Activated CD8-positive, alpha-beta memory T cell treated with anti-CD3 and anti-CD28 coated beads for 48 hours (primary cell): Measurements from ENCODE around the gene ZNF814.
"Not testable (repeated sequence)": the region's sequence is repeated elsewhere in the genome, so short reads cannot be mapped to it uniquely, and the experiment has no call there.

Experiments used
- DNase-seq, 3 experiments: peaks; one replicate each; pipeline ENCODE4 v3.0.0-alpha.2; 2020; ENCODE audit warnings: low read depth in 2 of 3, low spot score in 2 of 3

Gene ZNF814

DNA sequence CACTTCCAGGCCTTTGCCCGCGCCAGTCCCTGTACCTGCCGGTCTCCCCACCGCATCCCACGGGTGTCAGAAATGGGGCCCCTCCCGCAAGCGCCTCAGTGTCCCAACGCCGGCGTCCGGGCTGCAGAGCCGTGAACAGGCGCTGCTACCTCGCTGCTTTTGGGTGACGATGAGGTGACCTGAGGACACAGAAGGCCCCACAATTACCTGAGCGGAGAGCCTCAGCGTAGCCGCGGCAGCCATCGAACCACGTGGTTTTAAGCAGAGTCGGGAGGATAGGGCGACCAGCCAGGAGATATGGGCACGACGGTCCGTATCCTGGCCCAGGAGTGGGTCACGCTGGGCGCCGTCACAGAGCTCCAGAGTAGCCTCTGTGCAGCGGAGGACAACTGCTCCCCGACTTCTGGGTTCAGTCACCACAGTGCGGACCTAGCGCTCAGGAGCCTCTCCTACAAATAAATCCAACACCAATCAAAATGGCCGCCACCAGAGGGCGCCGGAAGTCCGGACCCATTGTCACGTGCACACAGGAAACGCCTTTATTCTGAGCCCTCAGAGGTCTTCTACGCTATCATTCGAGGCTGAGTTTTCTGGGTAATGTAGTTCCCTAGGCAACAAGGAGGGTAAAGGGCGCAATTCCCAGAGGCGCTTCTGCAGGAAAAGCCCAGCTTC, at the start of gene ZNF814:
Gene ZNF814, minus strand, starts transcription at position 478 of the 672 bp plus-strand sequence. Its CDS starts 235 bp downstream, at position 243.
- peak; percentile 43 to 64 (median 53) for DNase-seq

DNA sequence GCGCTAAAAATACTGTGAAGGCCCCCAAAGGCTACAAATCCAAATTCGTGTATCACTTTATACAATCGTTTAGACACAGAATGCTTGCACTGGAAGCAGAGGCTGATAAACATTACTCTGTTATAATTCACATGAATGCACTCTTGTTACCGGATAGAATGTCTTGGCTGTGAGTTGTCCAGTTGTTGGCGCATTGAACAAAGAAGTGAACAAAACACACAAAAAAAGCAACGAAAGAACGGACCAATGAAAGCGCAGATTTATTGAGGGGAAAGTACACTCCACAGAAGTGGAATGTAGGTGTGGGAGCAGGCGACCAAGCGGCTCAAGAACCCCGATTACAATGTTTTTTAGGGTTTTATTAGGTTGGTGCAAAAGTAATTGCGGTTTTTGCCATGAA, 46.9 kb upstream of the ZNF814 start:
- DNase-seq, result no peak

DNA sequence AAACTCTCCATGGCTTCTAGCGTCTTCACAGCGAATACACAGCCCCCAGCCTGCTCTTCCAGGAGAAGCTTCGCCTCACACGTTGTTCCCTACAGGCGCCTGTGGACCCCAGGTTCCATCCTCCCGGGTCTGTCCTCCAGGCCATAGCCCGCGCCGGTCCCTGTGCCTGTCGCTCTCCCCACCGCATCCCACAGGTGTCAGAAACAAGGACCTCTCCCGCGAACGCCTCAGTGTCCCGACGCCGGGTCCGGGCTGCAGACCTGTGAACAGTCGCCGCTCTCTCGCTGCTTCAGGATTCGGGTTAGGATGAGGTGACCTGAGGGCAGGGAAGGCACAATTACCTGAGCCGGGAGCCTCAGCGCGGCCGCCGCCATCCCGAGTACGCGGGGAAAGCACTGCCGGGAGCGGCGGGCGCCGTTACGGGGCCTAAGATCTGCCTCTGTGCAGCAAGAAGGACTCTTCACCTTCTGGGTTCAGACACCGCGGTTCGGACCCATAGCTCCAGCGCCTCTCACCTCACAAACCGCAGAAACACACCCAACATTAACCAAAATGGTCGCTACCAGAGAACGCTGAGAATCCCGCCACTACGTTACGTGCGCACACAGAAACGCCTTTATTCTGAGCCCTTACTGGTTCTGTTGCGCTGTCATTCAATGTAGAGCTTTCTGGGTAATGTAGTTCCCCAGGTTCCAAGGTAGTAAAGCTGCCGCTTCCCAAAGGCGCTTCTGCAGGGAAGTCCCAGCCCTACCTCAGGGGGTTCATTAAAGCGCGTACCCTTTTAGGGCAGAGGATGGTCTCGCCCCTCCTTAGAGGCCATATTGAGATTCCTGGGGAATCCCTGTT, 46.2 kb upstream of the ZNF814 start, which contains the start of gene ZNF418:
Gene ZNF418, minus strand, starts transcription at position 583 of the 846 bp plus-strand sequence. CDS start 1,580 bp downstream, outside the sequence.
- DNase-seq, result peak in 1 of 3 experiments; percentile 3

DNA sequence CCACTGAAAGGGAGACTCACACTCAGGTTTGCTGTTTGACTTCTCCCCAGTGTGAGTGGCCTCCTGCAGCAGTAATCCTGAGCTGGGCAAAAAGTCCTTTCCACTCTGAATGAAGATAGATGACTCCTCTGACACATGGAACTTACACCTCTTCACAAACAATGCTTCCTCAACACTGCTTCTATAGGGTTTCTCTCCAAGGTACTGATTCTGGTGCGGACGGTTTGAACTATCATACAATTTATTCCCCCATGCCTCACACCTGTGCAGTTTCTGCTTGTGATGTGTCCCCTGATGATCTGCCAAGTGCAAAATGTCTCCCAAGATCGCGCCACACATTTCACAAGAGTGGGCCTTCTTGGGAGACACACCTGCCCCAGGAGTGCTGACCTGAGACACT, 38.8 kb upstream of the ZNF814 start:
- no peak for DNase-seq

DNA sequence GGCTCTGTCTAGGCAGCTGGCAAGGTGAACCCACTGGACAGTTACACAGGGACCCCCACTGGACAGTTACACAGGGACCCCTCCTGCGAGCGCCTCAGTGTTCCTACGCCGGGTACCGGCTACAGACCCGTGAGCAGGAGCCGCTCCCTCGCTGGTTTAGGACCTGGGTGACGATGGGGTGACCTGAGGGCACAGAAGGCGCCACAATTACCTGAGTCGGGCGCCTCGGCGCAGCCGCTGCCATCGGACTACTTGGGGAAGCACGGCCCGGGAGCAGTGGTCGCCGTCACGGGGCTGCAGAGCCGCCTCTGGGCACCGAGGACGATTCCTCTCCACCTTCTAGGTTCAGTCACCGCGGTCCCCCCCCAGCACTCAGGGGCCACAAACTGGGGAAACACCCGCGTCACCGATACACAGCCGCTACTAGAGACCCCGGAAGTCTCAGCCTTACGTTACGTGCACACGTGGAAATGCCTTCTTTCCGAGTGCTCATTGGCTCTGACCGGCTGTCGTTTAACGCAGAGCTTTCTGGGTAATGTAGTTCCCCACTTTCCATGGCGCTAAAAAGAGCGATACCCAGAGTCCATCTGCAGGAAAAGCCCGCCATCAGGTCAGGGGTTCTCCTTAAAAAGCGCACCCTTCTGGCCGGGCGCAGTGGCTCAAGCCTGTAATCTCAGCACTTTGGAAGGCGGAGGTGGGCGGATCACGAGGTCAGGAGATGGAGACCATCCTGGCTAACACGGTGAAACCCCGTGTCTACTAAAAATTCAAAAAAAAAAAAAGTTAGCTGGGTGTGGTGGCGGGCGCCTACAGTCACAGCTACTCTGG, 27.5 kb upstream of the ZNF814 start, which contains the start of gene ZNF417:
Gene ZNF417, minus strand, starts transcription at position 425 of the 828 bp plus-strand sequence. Its CDS starts 181 bp downstream, at position 244.
- peak; percentile 43 to 68 (median 65) for DNase-seq

DNA sequence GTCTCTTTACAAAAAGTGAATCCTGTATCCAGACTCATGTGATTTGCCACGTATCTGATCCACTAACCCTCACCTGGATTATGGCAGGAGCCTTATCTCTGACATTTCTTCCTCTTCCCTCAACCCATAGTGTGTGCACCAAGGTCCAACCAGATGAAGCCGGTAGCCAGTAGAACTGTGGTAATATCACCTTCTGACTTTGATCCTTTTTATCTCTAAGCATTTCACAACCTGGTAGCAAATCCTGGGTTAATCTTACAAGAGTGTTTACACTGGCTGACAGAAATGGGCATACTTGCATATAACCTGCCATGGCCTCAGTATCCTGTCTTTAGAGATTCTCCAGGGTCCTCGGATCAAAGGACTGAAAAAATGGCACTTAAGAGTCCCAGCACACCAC, 25.7 kb upstream of the ZNF814 start:
- no peak for DNase-seq

DNA sequence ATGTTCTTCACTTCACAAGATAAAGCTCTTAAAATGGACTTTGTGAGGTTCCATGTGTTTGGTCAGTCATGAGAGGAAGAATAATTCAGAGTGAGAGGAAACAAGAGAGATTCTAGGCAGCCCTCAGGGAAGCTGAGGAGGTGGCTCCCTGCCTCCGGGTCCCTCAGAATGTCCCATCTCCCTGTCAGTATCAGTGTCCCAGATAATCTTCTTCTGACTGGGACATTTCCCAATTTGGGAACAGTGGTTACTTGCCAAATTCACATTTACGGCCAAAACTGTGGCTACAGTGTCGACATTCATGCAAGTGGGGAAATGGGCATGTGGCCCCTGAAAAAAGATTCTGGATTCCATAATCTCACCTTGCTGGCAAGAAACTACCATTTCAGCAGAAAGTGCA, 18.6 kb upstream of the ZNF814 start:
- no peak for DNase-seq

DNA sequence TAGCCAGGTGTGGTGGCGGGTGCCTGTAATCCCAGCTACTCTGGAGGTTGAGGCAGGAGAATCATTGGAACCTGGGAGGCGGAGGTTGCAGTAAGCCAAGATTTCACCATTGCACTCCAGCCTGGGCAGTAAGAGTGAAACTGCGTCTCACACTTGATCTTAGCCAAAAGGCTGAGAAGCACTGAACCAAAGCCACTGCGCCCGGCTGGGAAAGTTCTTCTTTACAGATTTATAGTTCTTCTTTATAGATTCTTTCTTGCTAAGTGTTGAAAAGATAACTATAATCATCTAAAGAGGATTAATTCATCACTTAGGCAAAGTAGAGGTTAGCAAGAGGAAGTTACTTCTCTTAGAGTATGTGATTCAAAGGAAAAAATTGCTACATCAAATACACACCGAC, 16.4 kb upstream of the ZNF814 start:
- DNase-seq, result no peak

DNA sequence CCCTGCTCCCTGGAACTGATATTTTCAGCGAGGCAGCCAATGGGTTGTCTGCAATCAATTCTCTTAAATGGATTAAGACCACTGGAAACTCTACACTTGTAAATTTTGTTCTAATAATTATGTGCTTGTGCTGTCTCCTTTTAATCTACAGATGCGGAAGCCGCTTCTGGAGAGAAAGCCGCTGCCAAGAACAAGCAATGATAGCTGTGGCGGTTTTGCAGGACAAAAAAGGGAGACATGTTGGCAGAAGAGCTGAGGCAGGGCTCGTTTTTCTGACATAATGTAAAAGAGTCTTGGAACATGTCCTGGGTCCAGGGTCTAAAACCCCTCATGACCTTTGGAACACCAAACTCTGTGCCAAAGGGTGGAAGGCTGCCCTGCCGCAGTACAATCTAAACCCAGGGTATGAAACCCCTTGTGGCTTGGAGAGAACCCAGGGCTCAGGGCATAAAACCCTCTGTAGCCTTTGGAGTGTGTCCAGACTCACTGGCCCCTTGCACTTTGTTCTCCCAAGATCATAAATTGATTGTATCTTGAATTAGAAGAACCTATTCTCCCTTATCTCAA, 14.9 kb upstream of the ZNF814 start:
- no peak for DNase-seq

DNA sequence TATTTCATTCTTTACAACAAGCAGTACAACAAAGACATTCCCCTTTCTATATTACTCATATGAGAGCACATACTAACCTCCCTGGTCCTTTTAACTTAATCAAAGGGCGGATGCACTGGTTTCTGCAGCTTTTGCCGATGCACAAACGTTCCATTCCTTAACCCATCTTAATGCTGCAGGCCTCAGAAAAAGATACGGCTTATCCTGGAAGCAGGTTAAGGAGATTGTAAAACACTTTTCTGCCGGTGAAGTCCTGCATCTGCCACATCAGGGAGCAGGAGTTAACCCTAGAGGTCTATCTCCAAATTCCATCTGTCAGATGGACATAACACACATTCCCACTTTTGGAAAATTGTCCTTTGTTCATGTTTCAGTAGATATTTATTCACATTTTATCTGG, 11.5 kb upstream of the ZNF814 start:
- DNase-seq, result no peak

DNA sequence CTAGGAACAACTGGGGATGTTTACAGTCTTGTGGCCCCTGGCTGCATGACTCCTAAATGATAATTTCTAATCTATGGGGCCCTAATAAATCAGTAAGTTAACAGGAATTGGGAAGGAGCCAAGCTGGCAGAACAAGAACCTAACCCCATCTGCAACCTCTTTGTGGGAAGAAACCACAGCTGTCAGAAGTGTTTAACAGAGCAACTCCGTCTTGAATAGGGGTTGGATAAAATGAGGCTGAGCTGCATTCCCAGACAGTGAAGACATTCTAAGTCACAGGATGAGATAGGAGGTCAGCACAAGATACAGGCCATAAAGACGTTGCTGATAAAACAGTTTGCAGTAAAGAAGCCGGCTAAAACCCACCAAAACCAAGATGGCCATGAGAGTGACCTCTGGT, 1.9 kb upstream of the ZNF814 start:
- DNase-seq, result not testable (repeated sequence)

DNA sequence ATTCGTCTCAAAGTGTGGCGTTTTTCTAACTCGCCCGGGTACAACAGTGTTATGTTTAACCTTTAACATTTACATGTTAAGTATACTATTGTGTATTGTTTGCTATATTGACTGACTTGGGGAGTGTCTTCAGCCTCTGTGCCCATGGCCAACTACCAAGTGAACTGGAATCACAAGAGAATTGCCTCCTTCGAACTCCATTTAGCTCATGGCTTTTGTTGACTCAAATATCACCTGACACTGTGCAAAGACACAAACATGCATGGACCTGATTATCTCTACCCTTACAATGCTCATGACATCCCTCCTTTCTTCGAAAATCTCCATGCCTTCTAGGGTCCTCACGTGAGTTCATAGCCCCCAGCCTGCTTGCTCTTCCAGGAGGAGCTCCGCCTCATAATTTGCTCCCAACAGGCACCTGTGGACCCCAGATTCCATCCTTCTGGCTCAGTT, 704 bp downstream of the ZNF814 start:
- no peak for DNase-seq

DNA sequence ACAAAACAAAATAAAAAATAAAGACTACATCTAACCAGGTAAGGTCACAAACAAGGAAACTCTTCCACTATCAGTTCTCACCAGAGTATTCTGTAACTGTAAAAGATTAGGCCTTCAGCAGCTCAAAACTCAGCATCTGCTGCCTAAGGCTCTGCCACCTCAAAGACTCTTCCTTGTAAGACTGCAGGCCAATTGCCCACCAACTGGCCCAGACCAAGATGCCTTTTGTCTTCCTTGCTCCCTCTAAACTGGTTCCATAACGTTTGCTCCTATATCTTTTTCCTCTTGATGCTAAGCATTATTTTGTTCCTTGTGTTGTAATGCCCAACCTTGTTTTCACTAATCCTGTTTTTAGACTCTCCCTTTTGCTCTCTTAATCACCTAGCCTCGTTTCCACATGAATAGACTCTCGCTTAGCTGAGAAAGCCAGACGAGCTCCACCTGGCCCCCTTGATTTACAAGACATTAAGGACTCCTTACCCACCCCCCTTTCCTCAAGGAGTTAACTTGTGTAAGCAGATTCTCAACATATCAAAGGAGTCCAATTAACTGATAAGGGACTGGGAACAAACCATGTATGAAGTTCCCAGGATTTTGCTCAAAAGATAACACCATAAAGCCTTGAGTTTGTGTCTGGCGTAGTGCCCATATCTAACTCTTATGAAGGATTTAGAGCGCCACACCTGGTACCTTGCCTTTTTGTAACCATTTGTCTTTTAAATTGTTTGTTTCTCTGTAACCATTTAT, 1.5 kb downstream of the ZNF814 start:
- no peak for DNase-seq

DNA sequence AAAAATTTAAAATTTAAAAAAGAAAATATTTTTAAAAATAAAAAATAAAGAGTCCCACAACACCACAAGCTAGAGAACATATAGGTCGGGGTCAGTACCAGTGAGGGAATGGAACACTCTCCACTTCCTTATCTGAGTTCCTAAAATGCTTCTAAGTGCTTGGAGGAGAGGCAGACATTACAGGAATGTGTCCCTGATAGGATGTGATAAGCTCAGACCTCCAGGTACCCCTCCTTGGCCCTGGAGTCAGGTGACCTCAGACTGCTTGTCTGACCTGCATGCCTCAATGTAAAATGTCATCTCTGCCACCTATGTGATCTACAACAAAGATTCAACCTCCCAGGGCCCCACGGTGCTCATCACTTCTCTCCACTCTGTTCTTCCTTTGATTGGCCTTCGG, 2.8 kb downstream of the ZNF814 start:
- DNase-seq, result no peak

DNA sequence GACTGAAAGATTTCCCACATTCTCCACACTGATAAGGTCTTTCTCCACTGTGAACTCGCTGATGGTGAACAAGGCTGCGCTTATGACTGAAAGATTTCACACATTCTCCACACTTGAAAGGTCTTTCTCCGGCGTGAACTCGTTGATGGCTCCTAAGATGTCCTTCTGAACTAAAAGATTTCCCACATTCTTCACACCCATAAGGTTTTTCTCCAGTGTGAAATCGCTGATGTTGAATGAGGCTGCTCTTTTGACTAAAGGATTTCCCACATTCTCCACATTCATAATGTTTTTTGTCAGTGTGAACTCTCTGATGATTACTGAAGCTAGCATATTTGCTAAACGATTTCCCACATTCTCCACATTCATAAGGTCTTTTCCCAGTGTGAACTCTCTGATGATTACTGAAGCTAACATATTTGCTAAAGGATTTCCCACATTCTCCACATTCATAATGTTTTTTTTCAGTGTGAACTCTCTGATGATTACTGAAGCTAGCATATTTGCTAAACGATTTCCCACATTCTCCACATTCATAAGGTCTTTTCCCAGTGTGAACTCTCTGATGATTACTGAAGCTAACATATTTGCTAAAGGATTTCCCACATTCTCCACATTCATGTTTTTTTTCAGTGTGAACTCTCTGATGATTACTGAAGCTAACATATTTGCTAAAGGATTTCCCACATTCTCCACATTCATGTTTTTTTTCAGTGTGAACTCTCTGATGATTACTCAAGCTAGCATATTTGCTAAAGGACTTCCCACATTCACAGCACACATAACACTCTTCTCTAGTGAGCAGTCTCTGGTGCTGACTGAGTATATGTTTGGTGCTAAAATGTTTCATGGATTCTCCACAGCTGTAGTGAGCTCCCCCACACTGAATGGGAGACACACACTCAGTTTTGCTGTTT, 14.7 kb downstream of the ZNF814 start:
- not testable (repeated sequence) for DNase-seq

DNA sequence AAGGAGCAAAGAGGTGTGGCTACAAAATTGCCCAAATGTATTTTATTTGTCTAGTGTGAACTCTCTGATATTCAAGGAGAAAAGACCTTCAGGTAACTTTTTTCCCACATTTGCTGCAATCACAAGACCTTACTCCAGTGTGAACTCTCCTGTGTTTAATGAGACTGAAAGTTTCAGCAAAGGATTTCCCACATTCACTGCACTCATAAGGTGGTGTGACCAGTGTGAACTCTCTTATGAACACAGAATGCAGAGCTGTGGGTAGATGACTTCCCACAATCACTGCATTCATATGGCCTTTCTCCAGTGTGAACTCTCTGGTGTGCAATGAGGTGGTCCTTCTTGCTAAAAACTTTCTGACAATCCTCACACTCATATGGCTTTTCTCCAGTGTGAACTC, 16.4 kb downstream of the ZNF814 start:
- DNase-seq, result no peak

DNA sequence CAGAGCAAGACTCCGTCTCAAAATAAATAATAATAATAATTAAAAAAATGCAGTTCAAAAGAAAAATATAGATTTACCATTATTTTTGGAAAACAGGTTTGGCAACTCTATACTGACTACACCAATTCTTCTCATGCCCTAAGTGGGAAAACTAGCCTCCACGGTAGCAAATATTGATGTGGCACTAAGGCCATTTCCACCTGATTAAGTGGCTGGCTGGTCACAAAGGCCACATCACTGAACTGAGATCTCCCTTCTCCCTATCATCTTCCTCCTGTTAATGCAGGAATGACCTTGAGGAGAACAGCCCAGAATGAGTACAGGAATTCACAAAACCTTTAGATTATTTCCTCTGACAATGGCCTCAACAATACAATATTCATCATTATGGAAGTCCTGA, 18.6 kb downstream of the ZNF814 start:
- DNase-seq, result no peak

DNA sequence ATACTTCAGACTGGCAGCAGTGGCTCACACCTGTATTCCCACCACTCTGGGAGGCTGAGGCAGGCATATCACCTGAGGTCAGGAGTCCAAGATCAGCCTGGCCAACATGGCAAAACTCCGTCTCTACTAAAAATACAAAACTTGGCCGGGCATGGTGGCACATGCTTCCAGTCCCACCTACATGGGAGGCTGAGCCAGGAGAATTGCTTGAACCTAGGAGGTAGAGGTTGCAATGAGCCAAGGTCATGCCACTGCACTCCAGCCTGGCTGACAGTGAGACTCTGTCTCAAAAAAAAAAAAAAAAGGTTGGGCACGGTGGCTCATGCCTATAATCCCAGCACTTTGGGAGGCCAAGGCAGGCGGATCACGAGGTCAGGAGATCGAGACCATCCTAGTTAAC, 19.2 kb downstream of the ZNF814 start:
- not testable (repeated sequence) for DNase-seq

DNA sequence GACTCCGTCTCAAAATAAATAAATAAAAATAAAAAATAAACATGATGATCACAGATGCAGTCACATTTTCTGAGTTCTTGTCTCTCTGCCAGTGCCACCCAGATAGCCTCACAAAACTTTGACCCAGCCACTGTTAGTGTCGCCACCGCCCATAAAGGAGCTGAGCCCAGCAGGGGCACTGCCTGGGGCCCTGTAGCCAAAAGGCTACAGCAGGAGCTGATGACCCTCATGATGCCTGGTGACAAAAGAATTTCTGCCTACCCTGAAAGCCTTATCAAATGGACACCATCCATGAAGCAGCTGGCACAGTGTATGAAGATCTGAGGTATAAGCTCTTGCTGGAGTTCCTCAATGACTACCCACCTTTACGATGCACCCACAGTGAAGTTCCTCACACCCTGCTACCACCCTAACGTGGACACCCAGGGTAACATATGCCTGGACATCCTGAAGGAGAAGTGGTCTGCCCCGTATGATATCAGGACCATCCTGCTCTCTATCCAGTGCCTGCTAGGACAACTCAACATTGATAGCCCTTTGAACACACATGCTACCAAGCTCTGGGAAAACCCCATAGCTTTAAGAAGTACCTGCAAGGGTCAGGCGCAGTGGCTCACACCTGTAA, 20.9 kb downstream of the ZNF814 start:
- no peak for DNase-seq
